SIG-M5 treated with dmso at 0.1 percent for 504 hours (cell line): ENCODE results near the gene SHISA6.

ENCODE experiments used
- DNase-seq: peaks from one replicate; lab custom pipeline; 2025; ENCODE audit not compliant: unreplicated experiment; lab: John Stamatoyannopoulos, UW

The SHISA6 gene

GRCh38 chr17:11340803-11341202 is 99.8 kb downstream of the SHISA6 start:
- no peak for DNase-seq

- DNase-seq, result no peak
Measured at GRCh38 chr17:11342138-11342537, 101.1 kb downstream of the SHISA6 start.

GRCh38 chr17:11349106-11349505 is 108.1 kb downstream of the SHISA6 start:
- no peak for DNase-seq

- DNase-seq, result no peak
Measured at GRCh38 chr17:11351479-11351878, 110.5 kb downstream of the SHISA6 start.

GRCh38 chr17:11353601-11354000 is 112.6 kb downstream of the SHISA6 start:
- no peak for DNase-seq

- DNase-seq, result no peak
Measured at GRCh38 chr17:11356371-11356770, 115.4 kb downstream of the SHISA6 start.

- DNase-seq, result no peak
Measured at GRCh38 chr17:11363565-11364117, 122.6 kb downstream of the SHISA6 start.

GRCh38 chr17:11366272-11366850 is 125.3 kb downstream of the SHISA6 start:
- no peak for DNase-seq

- no peak for DNase-seq
Measured at GRCh38 chr17:11369575-11369974, 128.6 kb downstream of the SHISA6 start.

GRCh38 chr17:11372692-11373091 is 131.7 kb downstream of the SHISA6 start:
- DNase-seq, result no peak

- no peak for DNase-seq
Measured at GRCh38 chr17:11378506-11378905, 137.5 kb downstream of the SHISA6 start.

GRCh38 chr17:11380761-11381160 is 139.7 kb downstream of the SHISA6 start:
- DNase-seq, result no peak

- no peak for DNase-seq
Measured at GRCh38 chr17:11383157-11383556, 142.1 kb downstream of the SHISA6 start.

GRCh38 chr17:11384131-11384530 is 143.1 kb downstream of the SHISA6 start:
- DNase-seq, result no peak

GRCh38 chr17:11387610-11388009 is 146.6 kb downstream of the SHISA6 start:
- no peak for DNase-seq

- DNase-seq, result no peak
Measured at GRCh38 chr17:11388054-11388453, 147.0 kb downstream of the SHISA6 start.

GRCh38 chr17:11389583-11389982 is 148.6 kb downstream of the SHISA6 start:
- no peak for DNase-seq

- no peak for DNase-seq
Measured at GRCh38 chr17:11391134-11391533, 150.1 kb downstream of the SHISA6 start.

- no peak for DNase-seq
Measured at GRCh38 chr17:11404431-11405276, 163.6 kb downstream of the SHISA6 start.

- DNase-seq, result no peak
Measured at GRCh38 chr17:11406716-11407115, 165.7 kb downstream of the SHISA6 start.

GRCh38 chr17:11412654-11413053 is 171.6 kb downstream of the SHISA6 start:
- DNase-seq, result no peak

GRCh38 chr17:11418342-11418741 is 177.3 kb downstream of the SHISA6 start:
- DNase-seq, result no peak
